Ishikawa (cell line): ENCODE measurements around the gene SANBR.

Experiments
- CEBPB ChIP-seq: IDR thresholded peaks from 2 replicates; pipeline ENCODE4 v1.6.1; 2012
- CREB1 ChIP-seq: IDR thresholded peaks from 2 replicates; pipeline ENCODE4 v1.6.1; 2012; ENCODE audit warnings: low read depth
- EGR1 ChIP-seq: IDR thresholded peaks from 2 replicates; pipeline ENCODE4 v1.6.1; 2012
- EP300 ChIP-seq: IDR thresholded peaks from 2 replicates; pipeline ENCODE4 v1.6.1; 2012; ENCODE audit warnings: borderline replicate concordance
- FOXM1 ChIP-seq: IDR thresholded peaks from 2 replicates; pipeline ENCODE4 v1.6.1; 2012; ENCODE audit warnings: low read depth, borderline replicate concordance
- NFIC ChIP-seq: IDR thresholded peaks from 2 replicates; pipeline ENCODE4 v1.6.1; 2012
- RAD21 ChIP-seq: IDR thresholded peaks from 2 replicates; pipeline ENCODE4 v1.6.1; 2012; ENCODE audit warnings: low read depth
- TAF1 ChIP-seq: IDR thresholded peaks from 2 replicates; pipeline ENCODE4 v1.6.1; 2012; ENCODE audit warnings: low read depth, mild to moderate bottlenecking
- TCF12 ChIP-seq: IDR thresholded peaks from 2 replicates; pipeline ENCODE4 v1.6.1; 2012; ENCODE audit warnings: low read depth
- TEAD4 ChIP-seq: IDR thresholded peaks from 2 replicates; pipeline ENCODE4 v1.6.1; 2012
- YY1 ChIP-seq: IDR thresholded peaks from 2 replicates; pipeline ENCODE4 v1.6.1; 2012; ENCODE audit warnings: low read depth
- ZBTB7A ChIP-seq: IDR thresholded peaks from 2 replicates; pipeline ENCODE4 v1.6.1; 2012; ENCODE audit warnings: low read depth
- TF ChIP-seq, protein P1 (sequence below): IDR thresholded peaks from 2 replicates; pipeline ENCODE4 v1.6.1; 2012; ENCODE audit warnings: low read depth, mild to moderate bottlenecking
- TF ChIP-seq, protein P2 (sequence below): IDR thresholded peaks from 2 replicates; pipeline ENCODE4 v1.6.1; 2012
- TF ChIP-seq, protein P3 (sequence below): IDR thresholded peaks from 2 replicates; pipeline ENCODE4 v1.6.1; 2012

Gene SANBR

DNA sequence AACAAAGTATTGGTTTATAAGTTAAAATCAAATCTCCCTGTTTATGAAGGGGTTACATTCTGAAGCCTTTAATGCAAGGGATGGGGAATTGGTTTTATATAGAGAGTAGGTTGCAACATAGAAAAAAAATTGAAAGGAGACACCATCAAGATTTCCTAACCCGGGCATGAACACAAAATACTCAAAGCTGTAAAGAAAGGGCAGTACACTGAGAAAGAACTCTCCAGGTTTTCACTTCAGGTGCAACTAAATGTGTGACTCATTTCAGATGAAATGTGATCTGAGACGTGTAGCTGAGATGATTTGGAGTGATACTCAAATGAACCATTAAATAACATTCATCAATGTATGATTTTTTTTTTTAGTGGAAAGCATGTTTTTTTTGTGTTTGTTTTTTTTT is 43.6 kb downstream of the SANBR start:
- TF ChIP-seq CEBPB (no peak), NFIC (no peak), EP300 (no peak), RAD21 (no peak), TEAD4 (no peak), TAF1 (no peak), FOXM1 (no peak), ZBTB7A (no peak), TCF12 (no peak), CREB1 (no peak), YY1 (no peak), EGR1 (no peak)
- TF ChIP-seq, protein P1, sequence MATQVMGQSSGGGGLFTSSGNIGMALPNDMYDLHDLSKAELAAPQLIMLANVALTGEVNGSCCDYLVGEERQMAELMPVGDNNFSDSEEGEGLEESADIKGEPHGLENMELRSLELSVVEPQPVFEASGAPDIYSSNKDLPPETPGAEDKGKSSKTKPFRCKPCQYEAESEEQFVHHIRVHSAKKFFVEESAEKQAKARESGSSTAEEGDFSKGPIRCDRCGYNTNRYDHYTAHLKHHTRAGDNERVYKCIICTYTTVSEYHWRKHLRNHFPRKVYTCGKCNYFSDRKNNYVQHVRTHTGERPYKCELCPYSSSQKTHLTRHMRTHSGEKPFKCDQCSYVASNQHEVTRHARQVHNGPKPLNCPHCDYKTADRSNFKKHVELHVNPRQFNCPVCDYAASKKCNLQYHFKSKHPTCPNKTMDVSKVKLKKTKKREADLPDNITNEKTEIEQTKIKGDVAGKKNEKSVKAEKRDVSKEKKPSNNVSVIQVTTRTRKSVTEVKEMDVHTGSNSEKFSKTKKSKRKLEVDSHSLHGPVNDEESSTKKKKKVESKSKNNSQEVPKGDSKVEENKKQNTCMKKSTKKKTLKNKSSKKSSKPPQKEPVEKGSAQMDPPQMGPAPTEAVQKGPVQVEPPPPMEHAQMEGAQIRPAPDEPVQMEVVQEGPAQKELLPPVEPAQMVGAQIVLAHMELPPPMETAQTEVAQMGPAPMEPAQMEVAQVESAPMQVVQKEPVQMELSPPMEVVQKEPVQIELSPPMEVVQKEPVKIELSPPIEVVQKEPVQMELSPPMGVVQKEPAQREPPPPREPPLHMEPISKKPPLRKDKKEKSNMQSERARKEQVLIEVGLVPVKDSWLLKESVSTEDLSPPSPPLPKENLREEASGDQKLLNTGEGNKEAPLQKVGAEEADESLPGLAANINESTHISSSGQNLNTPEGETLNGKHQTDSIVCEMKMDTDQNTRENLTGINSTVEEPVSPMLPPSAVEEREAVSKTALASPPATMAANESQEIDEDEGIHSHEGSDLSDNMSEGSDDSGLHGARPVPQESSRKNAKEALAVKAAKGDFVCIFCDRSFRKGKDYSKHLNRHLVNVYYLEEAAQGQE = no peak
- TF ChIP-seq, protein P2, sequence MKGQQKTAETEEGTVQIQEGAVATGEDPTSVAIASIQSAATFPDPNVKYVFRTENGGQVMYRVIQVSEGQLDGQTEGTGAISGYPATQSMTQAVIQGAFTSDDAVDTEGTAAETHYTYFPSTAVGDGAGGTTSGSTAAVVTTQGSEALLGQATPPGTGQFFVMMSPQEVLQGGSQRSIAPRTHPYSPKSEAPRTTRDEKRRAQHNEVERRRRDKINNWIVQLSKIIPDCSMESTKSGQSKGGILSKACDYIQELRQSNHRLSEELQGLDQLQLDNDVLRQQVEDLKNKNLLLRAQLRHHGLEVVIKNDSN = no peak
- TF ChIP-seq, protein P3, sequence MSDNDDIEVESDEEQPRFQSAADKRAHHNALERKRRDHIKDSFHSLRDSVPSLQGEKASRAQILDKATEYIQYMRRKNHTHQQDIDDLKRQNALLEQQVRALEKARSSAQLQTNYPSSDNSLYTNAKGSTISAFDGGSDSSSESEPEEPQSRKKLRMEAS = no peak

DNA sequence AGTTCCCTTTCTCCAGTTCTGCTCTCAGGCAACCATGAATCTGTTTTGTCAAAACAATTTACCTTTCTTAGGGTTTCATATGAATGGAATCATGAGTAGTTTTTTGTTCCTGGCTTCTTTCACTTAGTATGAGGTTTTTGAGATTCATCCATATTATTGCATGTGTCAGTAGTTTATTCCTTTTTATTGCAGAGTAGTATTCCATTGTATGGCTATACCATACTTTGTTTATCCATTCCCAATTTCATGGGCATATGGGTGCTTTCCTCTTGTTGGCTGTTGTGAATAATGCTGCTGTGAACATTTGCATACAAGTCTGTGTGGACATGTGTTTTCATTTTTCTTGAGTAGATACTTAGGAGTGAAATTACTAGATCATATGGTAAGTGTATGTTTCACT is 46.0 kb downstream of the SANBR start:
- no peak for TF ChIP-seq EGR1
- TF ChIP-seq, protein P1 = no peak

DNA sequence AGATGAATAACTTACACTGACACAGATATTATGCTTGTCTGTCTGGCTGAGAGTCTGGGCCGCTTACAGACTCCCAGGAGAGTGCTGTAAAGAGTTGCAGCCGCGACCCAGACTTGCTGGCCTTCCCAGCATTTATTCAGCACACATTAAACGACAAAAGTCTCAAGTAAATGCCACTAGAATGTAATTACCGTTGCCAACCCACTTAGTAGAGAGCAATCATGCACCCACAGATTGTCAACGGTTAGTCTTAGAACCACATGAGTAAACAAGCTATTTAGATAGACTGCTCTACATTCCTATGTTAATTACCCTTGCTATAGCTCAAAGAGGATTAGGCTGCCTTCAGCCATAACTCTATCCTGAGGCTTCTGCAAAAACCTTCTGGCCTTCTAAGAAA is 48.5 kb downstream of the SANBR start:
- TF ChIP-seq, protein P3 = no peak
- TF ChIP-seq FOXM1 = no peak
- no peak for TF ChIP-seq EP300
- no peak for TF ChIP-seq ZBTB7A
- no peak for TF ChIP-seq YY1
- no peak for TF ChIP-seq CREB1
- no peak for TF ChIP-seq NFIC
- TF ChIP-seq RAD21 = no peak
- no peak for TF ChIP-seq EGR1
- no peak for TF ChIP-seq TEAD4
- TF ChIP-seq, protein P2 = no peak
- TF ChIP-seq CEBPB = no peak
- TF ChIP-seq, protein P1 = no peak
- no peak for TF ChIP-seq TAF1
- no peak for TF ChIP-seq TCF12
